Rectal smooth muscle tissue (tissue), 1 donor: ENCODE measurements around the gene N4BP2.

ENCODE experiments used
- H3K27ac ChIP-seq: one replicate; pipeline ENCODE4 v1.7.0; 2013; ENCODE audit warnings: low read depth, low read length, inconsistent platforms
- H3K27me3 ChIP-seq: one replicate; pipeline ENCODE4 v1.7.0; 2013; ENCODE audit warnings: low read length; ENCODE audit not compliant: control insufficient read depth, insufficient read depth
- H3K36me3 ChIP-seq: one replicate; pipeline ENCODE4 v1.7.0; 2013; ENCODE audit warnings: low read length; ENCODE audit not compliant: control insufficient read depth, insufficient read depth
- H3K4me1 ChIP-seq: one replicate; pipeline ENCODE4 v1.7.0; 2013; ENCODE audit warnings: low read length; ENCODE audit not compliant: control insufficient read depth, insufficient read depth
- H3K4me3 ChIP-seq: one replicate; pipeline ENCODE4 v1.7.0; 2013; ENCODE audit warnings: low read length
- H3K9ac ChIP-seq: one replicate; pipeline ENCODE4 v1.7.0; 2013; ENCODE audit warnings: low read length

N4BP2 gene

DNA sequence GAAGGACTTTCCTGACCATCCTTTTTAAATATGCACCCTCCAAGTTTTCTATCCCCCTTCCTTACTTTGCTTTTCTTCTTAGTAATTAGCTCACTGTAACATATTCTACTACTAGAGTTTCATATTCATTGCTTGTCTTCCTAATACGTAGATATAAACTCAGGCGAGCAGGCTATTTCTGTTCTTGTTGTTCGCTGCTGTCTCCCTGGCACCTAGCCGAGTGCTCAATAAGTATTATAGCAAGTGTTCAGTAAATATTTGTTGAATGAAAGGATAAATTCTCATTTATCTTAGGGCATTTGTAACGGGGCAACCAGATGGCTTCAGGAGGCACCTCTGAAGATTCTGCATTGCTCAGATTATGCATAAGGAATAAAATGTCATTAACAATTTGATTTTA is 133.4 kb downstream of the N4BP2 start:
- Histone ChIP-seq H3K36me3 (no peaks in the 10 kb centered on the region), H3K27me3 (no peaks in the 10 kb centered on the region), H3K9ac (no peak overlapping the region), H3K4me1 (no peaks in the 10 kb centered on the region), H3K27ac (no peak overlapping the region), H3K4me3 (no peak overlapping the region)

DNA sequence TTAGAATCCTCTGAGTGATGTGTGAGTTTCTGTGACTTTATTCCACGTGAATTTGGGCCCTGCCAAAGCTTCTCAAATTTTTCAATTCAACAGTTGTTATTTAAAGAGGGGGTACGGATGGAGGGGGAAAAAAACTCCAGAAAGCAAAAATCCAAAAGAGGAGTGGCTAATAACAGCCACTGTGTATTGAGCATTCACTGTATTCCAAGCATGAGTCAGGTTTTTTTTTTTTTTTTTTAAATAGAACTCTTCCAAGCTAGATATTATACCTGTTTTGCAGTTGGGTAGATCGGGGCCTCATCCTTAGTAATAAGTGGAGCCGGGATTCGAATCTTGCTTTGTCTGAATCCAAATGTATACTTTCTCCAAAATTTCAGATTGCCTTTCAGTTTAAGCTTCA is 133.8 kb downstream of the N4BP2 start:
- H3K27me3 ChIP-seq = no peaks in the 10 kb centered on the region
- H3K36me3 ChIP-seq = no peaks in the 10 kb centered on the region
- H3K4me1 ChIP-seq = no peaks in the 10 kb centered on the region
- no peak overlapping the region for H3K27ac ChIP-seq
- H3K9ac ChIP-seq = no peak overlapping the region
- no peak overlapping the region for H3K4me3 ChIP-seq

DNA sequence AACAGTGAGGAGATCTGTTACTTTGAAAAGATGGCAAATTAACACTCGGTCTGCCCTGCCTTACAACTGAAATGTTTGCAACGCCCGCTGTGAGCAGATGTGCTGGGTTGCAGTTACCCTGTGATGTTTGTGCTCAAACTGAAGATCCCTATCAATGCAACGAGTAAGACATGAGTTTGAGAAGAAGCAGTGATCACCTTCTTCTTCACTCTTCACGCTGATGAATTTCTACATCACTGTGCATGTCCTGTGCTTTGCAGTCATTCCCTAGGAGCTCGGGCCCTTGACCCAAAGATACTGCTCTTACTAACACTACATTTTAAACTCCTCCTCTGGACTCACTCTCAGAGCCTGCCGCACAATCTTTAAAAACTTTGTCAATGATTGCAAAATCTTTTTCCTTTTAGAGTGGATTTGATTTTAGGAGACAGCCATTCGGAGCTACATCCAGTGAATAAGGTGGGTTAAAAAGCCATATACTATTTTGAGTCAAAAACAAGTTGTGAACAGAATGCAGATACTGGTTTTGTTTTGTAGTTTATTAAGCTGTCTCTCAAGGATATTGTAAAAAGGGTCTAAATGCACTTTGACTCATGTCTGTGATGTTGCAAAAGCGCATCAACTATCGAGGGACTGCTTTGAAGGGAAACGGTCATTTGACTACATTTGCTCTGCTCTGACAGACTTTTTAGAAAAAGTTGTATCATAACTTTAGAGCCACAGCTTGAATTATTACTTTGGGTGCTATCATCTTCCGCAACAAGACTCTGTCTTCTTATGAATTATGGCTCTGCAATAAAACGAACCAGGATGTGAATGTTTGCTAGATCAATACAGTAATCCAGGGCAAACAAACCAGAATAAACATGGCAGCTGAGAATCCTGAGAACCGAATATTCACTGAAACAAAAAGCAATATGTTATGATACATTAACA is 134.5 kb downstream of the N4BP2 start:
- H3K27ac ChIP-seq = no peak overlapping the region
- H3K4me1 ChIP-seq = no peaks in the 10 kb centered on the region
- no peak overlapping the region for H3K4me3 ChIP-seq
- no peaks in the 10 kb centered on the region for H3K27me3 ChIP-seq
- no peak overlapping the region for H3K9ac ChIP-seq
- no peaks in the 10 kb centered on the region for H3K36me3 ChIP-seq

- H3K9ac ChIP-seq = no peak overlapping the region
- H3K4me1 ChIP-seq = no peaks in the 10 kb centered on the region
- H3K27me3 ChIP-seq = no peaks in the 10 kb centered on the region
- no peaks in the 10 kb centered on the region for H3K36me3 ChIP-seq
- H3K27ac ChIP-seq = no peak overlapping the region
- no peak overlapping the region for H3K4me3 ChIP-seq
These were observed 135.7 kb downstream of the N4BP2 start for GRCh38 chr4:40192114-40193015.

DNA sequence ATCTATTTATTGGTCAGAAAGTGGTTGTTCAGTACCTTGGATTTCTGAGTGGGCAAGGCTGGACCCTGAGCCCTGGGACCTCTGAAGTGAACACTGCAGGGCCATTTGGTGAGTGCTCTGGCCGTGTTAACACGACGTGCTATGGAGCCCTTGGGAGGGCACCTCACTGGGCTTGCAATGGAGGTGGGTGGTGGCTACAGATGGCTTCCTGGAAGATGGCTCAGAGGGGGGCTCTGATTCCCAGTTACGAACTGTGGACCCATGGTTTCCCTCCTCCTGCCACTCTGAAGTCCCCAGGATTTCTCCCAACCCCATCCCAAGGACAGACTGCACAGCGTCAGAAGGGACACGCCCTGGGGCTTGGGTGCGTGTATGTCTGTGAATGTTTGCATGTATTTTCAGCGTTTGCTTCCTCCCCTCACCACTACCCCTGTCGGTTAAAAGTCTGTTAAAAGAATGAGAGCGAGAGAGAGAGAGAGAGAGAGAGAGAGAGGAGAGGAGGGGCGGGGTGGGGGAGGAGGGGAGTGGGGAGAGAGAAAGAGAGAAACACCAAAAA is 136.4 kb downstream of the N4BP2 start:
- Histone ChIP-seq H3K36me3 (no peaks in the 10 kb centered on the region), H3K27ac (no peak overlapping the region), H3K4me1 (no peaks in the 10 kb centered on the region), H3K9ac (no peak overlapping the region), H3K27me3 (no peaks in the 10 kb centered on the region), H3K4me3 (no peak overlapping the region)

- no peak overlapping the region for H3K9ac ChIP-seq
- H3K4me3 ChIP-seq = no peak overlapping the region
- no peaks in the 10 kb centered on the region for H3K27me3 ChIP-seq
- no peaks in the 10 kb centered on the region for H3K4me1 ChIP-seq
- H3K27ac ChIP-seq = no peak overlapping the region
- H3K36me3 ChIP-seq = peaks cover 2% of the 10 kb centered on the region
These were observed 136.9 kb downstream of the N4BP2 start for GRCh38 chr4:40193578-40193977.

DNA sequence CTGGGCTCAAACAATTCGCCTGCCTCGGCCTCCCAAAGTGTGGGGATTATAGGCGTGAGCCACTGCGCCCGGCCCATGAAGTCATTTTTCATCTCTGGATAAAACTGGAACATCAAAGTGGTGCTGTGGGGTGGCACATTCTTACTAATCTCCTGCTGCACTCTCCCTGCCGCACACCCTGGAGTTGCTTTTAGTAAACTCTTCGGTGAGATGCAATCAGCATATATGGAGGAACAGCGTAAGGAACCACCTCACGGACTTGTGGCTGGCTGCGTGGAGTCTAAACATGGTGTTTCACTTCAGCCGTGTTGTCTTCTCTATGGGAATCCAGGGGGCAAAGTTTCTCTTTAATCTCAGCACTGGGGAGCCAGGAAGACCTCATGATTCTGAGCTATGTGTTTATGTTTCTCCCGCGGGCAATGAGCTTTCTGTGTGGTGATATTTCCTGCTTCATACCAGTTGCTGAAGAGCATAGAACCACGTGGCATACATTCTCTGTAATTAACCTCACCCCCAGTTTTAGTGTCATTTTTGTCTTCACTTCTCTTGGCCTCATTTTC is 138.0 kb downstream of the N4BP2 start:
- no peaks in the 10 kb centered on the region for H3K27me3 ChIP-seq
- H3K4me3 ChIP-seq = no peak overlapping the region
- H3K36me3 ChIP-seq = peaks cover 2% of the 10 kb centered on the region
- H3K4me1 ChIP-seq = no peaks in the 10 kb centered on the region
- no peak overlapping the region for H3K9ac ChIP-seq
- H3K27ac ChIP-seq = no peak overlapping the region

DNA sequence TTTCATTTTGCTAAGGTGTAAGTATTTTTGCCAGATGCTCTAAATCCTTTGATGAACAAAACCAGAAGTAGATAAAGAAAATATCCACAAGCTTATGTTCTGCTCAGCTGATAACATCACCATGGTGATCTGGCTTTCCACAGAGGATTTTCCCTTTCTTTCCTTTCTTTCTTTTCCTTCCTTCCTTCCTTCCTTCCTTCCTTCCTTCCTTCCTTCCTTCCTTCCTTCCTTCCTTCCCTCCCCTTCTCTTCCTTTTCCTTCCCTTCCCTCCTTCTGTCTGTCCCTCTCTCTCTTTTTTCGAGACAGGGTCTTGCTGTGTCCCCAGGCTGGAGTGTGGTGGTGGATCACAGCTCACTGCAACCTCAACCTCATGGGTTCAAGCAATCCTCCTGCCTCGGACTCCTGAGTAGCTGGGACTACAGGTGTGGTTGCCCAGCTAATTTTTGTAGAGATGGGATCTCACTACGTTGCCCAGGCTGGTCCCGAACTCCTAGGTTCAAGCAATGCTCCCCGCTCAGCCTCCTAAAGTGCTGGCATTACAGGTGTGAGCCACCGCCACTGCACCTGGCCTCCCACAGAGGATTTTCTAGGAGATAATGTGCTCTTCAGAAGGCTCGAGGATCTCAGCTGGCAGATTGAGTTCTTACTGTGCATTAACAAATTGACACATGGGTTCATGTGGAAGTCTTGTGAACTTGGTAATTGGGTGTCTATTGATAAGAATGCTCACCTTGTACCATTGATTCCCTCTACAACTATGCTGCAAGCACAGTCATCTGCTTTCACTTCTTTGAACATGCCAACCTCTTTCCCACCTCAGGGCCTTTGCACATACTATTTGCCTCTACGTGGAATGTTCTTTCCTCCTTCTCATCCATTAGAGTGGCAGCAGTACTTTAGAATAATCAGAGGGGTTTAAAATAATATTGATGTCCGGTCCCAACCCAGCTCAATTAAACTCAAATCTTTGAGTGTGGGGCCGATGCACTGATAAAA is 138.8 kb downstream of the N4BP2 start:
- Histone ChIP-seq H3K36me3 (peaks cover 2% of the 10 kb centered on the region), H3K27ac (no peak overlapping the region), H3K27me3 (no peaks in the 10 kb centered on the region), H3K9ac (no peak overlapping the region), H3K4me1 (no peaks in the 10 kb centered on the region), H3K4me3 (no peak overlapping the region)

DNA sequence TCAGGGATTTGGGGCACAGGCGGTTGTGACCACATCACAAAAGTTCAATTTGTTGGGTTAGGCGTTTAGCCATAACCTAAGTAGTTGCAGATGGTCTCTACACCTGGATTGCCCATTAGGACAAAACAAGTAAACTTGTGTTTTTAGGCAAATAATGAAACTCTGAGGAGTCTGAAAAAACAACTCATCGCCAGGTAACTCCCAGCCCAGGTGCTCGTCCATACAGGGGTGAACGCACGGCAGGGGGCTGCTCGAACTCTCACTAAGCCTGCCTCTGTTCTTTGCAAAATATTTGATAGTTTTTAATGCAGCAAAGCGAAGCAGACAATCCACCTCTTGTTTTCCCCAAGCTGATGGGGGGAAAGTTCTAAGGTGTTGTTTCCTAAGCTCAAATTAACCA is 139.6 kb downstream of the N4BP2 start:
- Histone ChIP-seq H3K4me3 (no peak overlapping the region), H3K9ac (no peak overlapping the region), H3K27ac (no peak overlapping the region), H3K27me3 (no peaks in the 10 kb centered on the region), H3K4me1 (no peaks in the 10 kb centered on the region), H3K36me3 (peaks cover 2% of the 10 kb centered on the region)

- Histone ChIP-seq H3K27me3 (no peaks in the 10 kb centered on the region), H3K9ac (no peak within 1 kb of the TSS), H3K4me3 (peak within 1 kb of the TSS; percentile 60), H3K36me3 (peaks cover 2% of the 10 kb centered on the region), H3K27ac (no peak within 1 kb of the TSS), H3K4me1 (no peaks in the 10 kb centered on the region)
These were observed 140.2 kb downstream of the N4BP2 start, which contains the start of gene RHOH for GRCh38 chr4:40196724-40197281. RHOH (plus strand) TSS chr4:40197031; CDS start chr4:40243387, 46,356 bp downstream.
